SK-N-SH (cell line): ENCODE results near the gene KCNN2. TPM values are rescaled to one million over a fixed set of nuclear protein-coding genes. Genes with fewer than 3 reads are reported as not detected.

Experiments
- CTCF ChIA-PET: fragments of 300-600, 350-600 bp; formaldehyde crosslinking; extraction: SDS; loops from one replicate; lab custom pipeline; 2021; lab: Yijun Ruan, JAX
- POLR2A ChIA-PET: fragments of 350-600 bp; sonication (Branson Sonifier 250); formaldehyde crosslinking; extraction: SDS; loops from one replicate; lab custom pipeline; 2020; ENCODE audit warnings: antibody characterized with exemption, inconsistent platforms; lab: Yijun Ruan, JAX
- DNase-seq: peaks from one replicate; pipeline ENCODE4 v3.0.0; 2012
- H2AFZ ChIP-seq: fragments of 200-600 bp; sonication (generic); 2 replicates; pipeline ENCODE4 v1.8.1; 2016; ENCODE audit warnings: antibody characterized with exemption, mild to moderate bottlenecking, low read depth
- H3F3A ChIP-seq: fragments of 200-600 bp; sonication (generic); replicated peaks from 2 replicates; pipeline ENCODE3; 2016; ENCODE audit warnings: antibody characterized with exemption, mild to moderate bottlenecking; ENCODE audit not compliant: insufficient read depth
- H3K27ac ChIP-seq, 2 experiments: fragments of 200-500 bp in 1 of 2; fragments of 200-600 bp in 1 of 2; sonication (Bioruptor generic) in 1 of 2; sonication (generic), shearing (Covaris generic) in 1 of 2; 2 replicates each; pipeline versions ENCODE4 v1.5.1 to v1.6.1; 2014 to 2016; ENCODE audit warnings: low read depth in 2 of 2, inconsistent platforms in 1 of 2, low read length in 1 of 2, mild to moderate bottlenecking in 1 of 2, mixed read lengths in 1 of 2
- H3K27me3 ChIP-seq: fragments of 200-600 bp; sonication (generic), shearing (Covaris generic); 2 replicates; pipeline ENCODE4 v1.6.1; 2016; ENCODE audit warnings: mixed run types; ENCODE audit not compliant: insufficient read depth
- H3K36me3 ChIP-seq, 2 experiments: fragments of 200-500 bp in 1 of 2; fragments of 200-600 bp in 1 of 2; sonication (Bioruptor generic) in 1 of 2; sonication (generic) in 1 of 2; replicated peaks in 1 of 2; 2 replicates each; pipeline versions ENCODE3 to v1.5.1; 2014 to 2016; ENCODE audit warnings: low read length in 1 of 2, mild to moderate bottlenecking in 1 of 2; ENCODE audit not compliant: insufficient read depth in 2 of 2, control insufficient read depth in 1 of 2
- H3K4me1 ChIP-seq, 2 experiments: fragments of 200-500 bp in 1 of 2; fragments of 200-600 bp in 1 of 2; sonication (Bioruptor generic) in 1 of 2; sonication (generic), shearing (Covaris generic) in 1 of 2; 2 replicates each; pipeline versions ENCODE4 v1.5.1 to v1.6.1; 2014 to 2016; ENCODE audit warnings: low read depth in 1 of 2, low read length in 1 of 2, mixed run types in 1 of 2; ENCODE audit not compliant: insufficient read depth in 2 of 2, control insufficient read depth in 1 of 2
- H3K4me2 ChIP-seq: fragments of 200-600 bp; sonication (generic), shearing (Covaris generic); 2 replicates; pipeline ENCODE4 v1.6.1; 2017; ENCODE audit warnings: mixed run types
- H3K4me3 ChIP-seq, 2 experiments: fragments of 200-500 bp in 1 of 2; fragments of 200-600 bp in 1 of 2; sonication (Bioruptor generic) in 1 of 2; sonication (generic), shearing (Covaris generic) in 1 of 2; 2 replicates each; pipeline versions ENCODE4 v1.5.1 to v1.8.1; 2014 to 2016; ENCODE audit warnings: low read depth in 2 of 2, inconsistent platforms in 1 of 2, low read length in 1 of 2, mild to moderate bottlenecking in 1 of 2, mixed read lengths in 1 of 2, moderate library complexity in 1 of 2
- H3K79me2 ChIP-seq: fragments of 200-600 bp; sonication (generic); 2 replicates; pipeline ENCODE4 v1.8.1; 2017; ENCODE audit warnings: mild to moderate bottlenecking; ENCODE audit not compliant: insufficient read depth
- H3K9ac ChIP-seq: fragments of 200-600 bp; sonication (generic); 2 replicates; pipeline ENCODE4 v1.6.1; 2017; ENCODE audit warnings: mixed run types
- H3K9me2 ChIP-seq: fragments of 200-600 bp; sonication (generic); 2 replicates; pipeline ENCODE4 v1.6.1; 2017; ENCODE audit warnings: mixed run types
- H3K9me3 ChIP-seq: fragments of 200-600 bp; sonication (generic); 2 replicates; pipeline ENCODE4 v1.6.1; 2017; ENCODE audit warnings: mixed run types, mild to moderate bottlenecking, moderate library complexity
- H4K20me1 ChIP-seq: fragments of 200-600 bp; sonication (generic); 2 replicates; pipeline ENCODE4 v1.6.1; 2017; ENCODE audit warnings: mild to moderate bottlenecking, mixed run types; ENCODE audit not compliant: insufficient read depth
- ELF1 ChIP-seq: IDR thresholded peaks from 2 replicates; pipeline ENCODE4 v1.4.0; 2012
- FOXJ3 ChIP-seq: sonication (generic); formaldehyde crosslinking; IDR thresholded peaks from 2 replicates; pipeline ENCODE4 v1.5.1; 2020; ENCODE audit warnings: mild to moderate bottlenecking, missing genetic modification reagents
- GABPA ChIP-seq: IDR thresholded peaks from 2 replicates; pipeline ENCODE4 v1.4.0; 2012; ENCODE audit warnings: low read depth, mild to moderate bottlenecking
- IRF3 ChIP-seq: fragments of 150-350 bp; IDR thresholded peaks from 2 replicates; pipeline ENCODE4 v1.6.1; 2016; ENCODE audit warnings: mild to moderate bottlenecking, low read depth, low read length
- JUND ChIP-seq: IDR thresholded peaks from 2 replicates; pipeline ENCODE4 v1.4.0; 2012
- MAX ChIP-seq: IDR thresholded peaks from 2 replicates; pipeline ENCODE4 v1.4.0; 2012; ENCODE audit warnings: low read depth
- MEF2A ChIP-seq: IDR thresholded peaks from 2 replicates; pipeline ENCODE4 v1.4.0; 2012; ENCODE audit warnings: low read depth, borderline replicate concordance
- MXI1 ChIP-seq: IDR thresholded peaks from 2 replicates; pipeline ENCODE4 v1.6.1; 2012; ENCODE audit warnings: mild to moderate bottlenecking, low read depth, low read length, improper control_type of control experiment
- PBX3 ChIP-seq: IDR thresholded peaks from 2 replicates; pipeline ENCODE4; 2012
- POLR2AphosphoS5 ChIP-seq: IDR thresholded peaks from 2 replicates; pipeline ENCODE4 v1.6.1; 2012; ENCODE audit warnings: low read depth, low read length
- RAD21 ChIP-seq: IDR thresholded peaks from 2 replicates; pipeline ENCODE4 v1.6.1; 2012; ENCODE audit warnings: mild to moderate bottlenecking, low read length
- REST ChIP-seq: IDR thresholded peaks from 2 replicates; pipeline ENCODE4 v1.6.1; 2012; ENCODE audit warnings: mild to moderate bottlenecking, low read depth, low read length, moderate library complexity
- RFX5 ChIP-seq: IDR thresholded peaks from 2 replicates; pipeline ENCODE4 v1.6.1; 2012; ENCODE audit warnings: mild to moderate bottlenecking, improper control_type of control experiment, low read length
- TAF1 ChIP-seq: IDR thresholded peaks from 2 replicates; pipeline ENCODE4 v1.6.1; 2012; ENCODE audit warnings: low read depth, mild to moderate bottlenecking, low read length, moderate library complexity, borderline replicate concordance
- TCF12 ChIP-seq: IDR thresholded peaks from 2 replicates; pipeline ENCODE4 v1.4.0; 2012
- TEAD4 ChIP-seq: IDR thresholded peaks from 2 replicates; pipeline ENCODE4 v1.4.0; 2012; ENCODE audit warnings: mild to moderate bottlenecking, borderline replicate concordance; ENCODE audit not compliant: insufficient read depth
- USF2 ChIP-seq: fragments of 150-350 bp; IDR thresholded peaks from 2 replicates; pipeline ENCODE4 v1.6.1; 2017; ENCODE audit warnings: antibody characterized with exemption, low read length, low read depth, borderline replicate concordance
- WGBS: methylation state at CpG from one replicate; pipeline ENCODE4 v1.1.6; 2017; ENCODE audit warnings: low lambda C conversion rate; 5-methylcytosine and 5-hydroxymethylcytosine counted together
- polyA plus RNA-seq, 3 experiments: library from polyadenylated mRNA; depleted of rRNA; stranded (reverse); fragments of >200 nt; gene quantifications; 2 replicates each; pipeline ENCODE4 v1.2.3, GENCODE V29; 2012

Gene KCNN2
- polyA plus RNA-seq, 1 of the 3 experiments (the other 2 are of a cell fraction), result not detected

- Histone ChIP-seq H3K9ac (no peak overlapping the region), H4K20me1 (no peaks in the 10 kb centered on the region), H3K36me3 (no peaks in the 10 kb centered on the region), H3K4me3 (no peak overlapping the region), H2AFZ (no peak overlapping the region), H3K9me2 (no peaks in the 10 kb centered on the region), H3F3A (no peaks in the 10 kb centered on the region), H3K4me1 (no peaks in the 10 kb centered on the region), H3K79me2 (no peaks in the 10 kb centered on the region), H3K9me3 (no peaks in the 10 kb centered on the region), H3K4me2 (no peak overlapping the region), H3K27ac (no peak overlapping the region), H3K27me3 (no peaks in the 10 kb centered on the region)
- CTCF ChIA-PET, result interaction anchor here (1.0 kb wide), 1 partner anchor 59 kb away, joined by 3 read pairs; no protein-coding TSS in a partner anchor
- DNase-seq, result no peak
- POLR2A ChIA-PET, result no interaction called here
- WGBS, result 0% methylated on average over 1 of the region's 1 CpG
- TF ChIP-seq FOXJ3 (CRISPR knock-in tag) (no peak), MXI1 (no peak), USF2 (no peak), REST (no peak), ELF1 (no peak), PBX3 (no peak), POLR2AphosphoS5 (no peak), TCF12 (no peak), GABPA (no peak)
Measured at GRCh38 chr5:114390431-114390830, 28.6 kb downstream of the KCNN2 start.

- Histone ChIP-seq H3K9me3 (no peaks in the 10 kb centered on the region), H3K36me3 (no peaks in the 10 kb centered on the region), H3K4me2 (no peak overlapping the region), H3K27me3 (no peaks in the 10 kb centered on the region), H3F3A (no peaks in the 10 kb centered on the region), H3K27ac (no peak overlapping the region), H3K9me2 (no peaks in the 10 kb centered on the region), H4K20me1 (no peaks in the 10 kb centered on the region), H2AFZ (no peak overlapping the region), H3K4me1 (no peaks in the 10 kb centered on the region), H3K79me2 (no peaks in the 10 kb centered on the region), H3K9ac (no peak overlapping the region), H3K4me3 (no peak overlapping the region)
- no peak for DNase-seq
- WGBS, result 6% methylated on average over 1 of the region's 1 CpG
- POLR2A ChIA-PET, result no interaction called here
- CTCF ChIA-PET, result interaction anchor here (1.0 kb wide), 1 partner anchor 58 kb away, joined by 3 read pairs; no protein-coding TSS in a partner anchor
- TF ChIP-seq JUND, result no peak
- no peak for TF ChIP-seq MAX
- TF ChIP-seq MEF2A, result no peak
- no peak for TF ChIP-seq IRF3
- TF ChIP-seq PBX3, result no peak
- TF ChIP-seq RFX5, result no peak
- TF ChIP-seq USF2, result no peak
- no peak for TF ChIP-seq TEAD4
- no peak for TF ChIP-seq TAF1
- no peak for TF ChIP-seq RAD21
Measured at GRCh38 chr5:114391321-114391720, 29.5 kb downstream of the KCNN2 start.
